GM12801 (cell line): ENCODE results near the gene PTPRR.

Source experiments
- TF ChIP-seq, protein P1 (sequence below): IDR thresholded peaks from one replicate; pipeline ENCODE4 v1.5.1; 2011; ENCODE audit warnings: control low read depth; ENCODE audit not compliant: insufficient read length; ENCODE audit errors: extremely low read depth

PTPRR gene

GRCh38 chr12:70929029-70929428, 8.5 kb upstream of the PTPRR start:
- TF ChIP-seq, protein P1, sequence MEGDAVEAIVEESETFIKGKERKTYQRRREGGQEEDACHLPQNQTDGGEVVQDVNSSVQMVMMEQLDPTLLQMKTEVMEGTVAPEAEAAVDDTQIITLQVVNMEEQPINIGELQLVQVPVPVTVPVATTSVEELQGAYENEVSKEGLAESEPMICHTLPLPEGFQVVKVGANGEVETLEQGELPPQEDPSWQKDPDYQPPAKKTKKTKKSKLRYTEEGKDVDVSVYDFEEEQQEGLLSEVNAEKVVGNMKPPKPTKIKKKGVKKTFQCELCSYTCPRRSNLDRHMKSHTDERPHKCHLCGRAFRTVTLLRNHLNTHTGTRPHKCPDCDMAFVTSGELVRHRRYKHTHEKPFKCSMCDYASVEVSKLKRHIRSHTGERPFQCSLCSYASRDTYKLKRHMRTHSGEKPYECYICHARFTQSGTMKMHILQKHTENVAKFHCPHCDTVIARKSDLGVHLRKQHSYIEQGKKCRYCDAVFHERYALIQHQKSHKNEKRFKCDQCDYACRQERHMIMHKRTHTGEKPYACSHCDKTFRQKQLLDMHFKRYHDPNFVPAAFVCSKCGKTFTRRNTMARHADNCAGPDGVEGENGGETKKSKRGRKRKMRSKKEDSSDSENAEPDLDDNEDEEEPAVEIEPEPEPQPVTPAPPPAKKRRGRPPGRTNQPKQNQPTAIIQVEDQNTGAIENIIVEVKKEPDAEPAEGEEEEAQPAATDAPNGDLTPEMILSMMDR = no peak

DNA sequence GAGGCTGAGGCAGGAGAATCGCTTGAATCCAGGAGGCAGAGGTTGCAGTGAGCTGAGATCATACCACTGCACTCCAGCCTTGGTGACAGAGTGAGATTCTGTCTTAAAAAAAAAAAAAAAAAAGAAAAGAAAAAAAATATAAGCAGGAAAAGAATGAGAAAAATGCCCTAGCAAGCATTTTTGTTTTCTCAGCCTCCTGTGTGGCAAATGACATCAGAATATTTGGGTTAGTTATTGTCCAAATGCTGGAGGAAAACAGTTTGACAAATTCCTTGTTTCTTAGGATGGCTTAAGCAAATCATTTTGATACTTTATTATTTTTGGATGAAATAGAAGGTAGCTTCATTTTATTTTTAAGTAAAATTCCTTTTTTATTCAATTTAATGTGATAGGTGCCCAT, 7.5 kb upstream of the PTPRR start:
- TF ChIP-seq, protein P1 = no peak

DNA sequence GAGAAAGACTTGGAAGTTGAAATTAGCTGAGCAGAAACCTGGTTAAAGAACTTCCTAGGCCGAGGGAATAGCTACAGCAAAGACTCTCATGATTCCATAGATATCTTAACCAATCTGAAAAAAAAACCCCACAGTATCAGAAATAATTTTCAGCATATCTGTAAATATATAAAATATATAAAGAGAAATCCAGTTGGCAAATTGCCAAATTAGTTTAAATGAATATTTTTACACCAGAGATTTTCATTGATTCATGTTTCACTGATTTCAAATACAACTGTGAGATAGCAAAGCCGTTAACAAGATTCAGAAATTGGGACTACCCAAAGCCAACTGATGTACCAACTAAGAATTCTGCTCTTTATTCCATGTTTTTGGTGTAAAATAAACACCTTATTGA, 6.8 kb upstream of the PTPRR start:
- TF ChIP-seq, protein P1 = no peak

GRCh38 chr12:70925539-70925938, 5.0 kb upstream of the PTPRR start:
- TF ChIP-seq, protein P1 = no peak

DNA sequence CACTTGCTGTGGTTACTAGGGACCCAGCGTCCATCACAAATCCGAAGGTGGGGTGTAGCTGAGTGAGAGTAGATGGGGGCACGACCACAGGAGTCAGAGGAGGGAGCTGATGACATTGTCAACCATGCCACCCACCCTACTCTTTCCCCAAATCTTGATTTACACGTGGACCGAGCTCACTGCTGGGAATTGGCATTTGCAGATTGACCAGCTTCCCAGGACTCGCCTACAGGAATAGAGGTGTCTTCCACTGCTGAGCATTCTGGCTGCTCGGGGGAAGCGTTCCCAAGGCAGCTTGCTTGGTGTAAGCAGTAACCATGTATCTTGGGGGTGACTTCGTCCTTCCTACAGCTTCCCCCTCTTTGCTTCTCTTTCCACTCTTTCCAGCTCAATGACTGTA, 353 bp upstream of the PTPRR start:
- TF ChIP-seq, protein P1 = no peak

DNA sequence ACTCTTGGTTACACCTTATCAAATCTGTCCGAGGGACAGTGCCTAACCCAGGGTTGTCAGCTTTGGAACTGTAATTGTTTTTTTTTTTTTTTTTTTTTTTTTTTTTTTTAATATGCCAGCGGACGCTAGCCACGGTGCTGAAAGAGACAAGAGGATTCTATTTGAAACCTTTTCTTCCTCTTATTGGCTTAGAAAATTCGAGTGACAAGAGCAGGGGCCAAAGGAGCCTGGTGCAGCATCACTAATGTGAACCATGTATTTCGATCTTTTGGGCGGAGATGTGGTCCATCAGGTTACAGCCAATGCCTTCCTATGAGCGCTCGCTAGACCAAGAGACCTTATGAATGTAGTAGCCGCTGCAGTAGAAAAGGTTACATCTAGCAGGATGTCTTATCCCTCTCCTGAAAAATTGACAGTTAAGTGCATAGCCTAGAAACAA, 922 bp downstream of the PTPRR start:
- TF ChIP-seq, protein P1 = no peak

GRCh38 chr12:70919176-70919575, 1.4 kb downstream of the PTPRR start:
- TF ChIP-seq, protein P1 = no peak

- TF ChIP-seq, protein P1 = no peak
Observed at GRCh38 chr12:70918321-70918720, 2.2 kb downstream of the PTPRR start.
